Muscle of leg (tissue), 16 donors: ENCODE results near the gene KRTAP22-1. TPM values are rescaled to one million over a fixed set of nuclear protein-coding genes. Genes with fewer than 3 reads are reported as not detected.

ENCODE experiments used
- DNase-seq: peaks from one replicate; pipeline ENCODE4 v3.0.0; 2013
- H3K27ac ChIP-seq: one replicate; pipeline ENCODE4 v1.5.1; 2013; ENCODE audit warnings: mild to moderate bottlenecking, low read length, control low read depth
- H3K27me3 ChIP-seq: one replicate; pipeline ENCODE4 v1.6.1; 2013; ENCODE audit warnings: low read length; ENCODE audit not compliant: control insufficient read depth, insufficient read depth
- H3K36me3 ChIP-seq: one replicate; pipeline ENCODE4 v1.6.1; 2013; ENCODE audit warnings: low read length; ENCODE audit not compliant: control insufficient read depth, insufficient read depth
- H3K4me1 ChIP-seq: one replicate; pipeline ENCODE4 v1.6.1; 2013; ENCODE audit warnings: low read length; ENCODE audit not compliant: control insufficient read depth, insufficient read depth
- H3K4me3 ChIP-seq: one replicate; pipeline ENCODE4 v1.5.1; 2013; ENCODE audit warnings: low read length, control low read depth
- H3K9me3 ChIP-seq: replicated peaks from 2 replicates; pipeline ENCODE4 v1.6.1; 2013; ENCODE audit warnings: low read depth, low read length; ENCODE audit not compliant: control insufficient read depth
- WGBS: methylation state at CpG from one replicate; pipeline ENCODE4 v1.1.5; 2013; ENCODE audit warnings: missing lambda C conversion rate; ENCODE audit not compliant: insufficient coverage; 5-methylcytosine and 5-hydroxymethylcytosine counted together
- long read RNA-seq, 11 donors: transcript quantifications; one replicate each; lab custom pipeline, GENCODE V29; 2026
- polyA plus RNA-seq, 8 donors: library from polyadenylated mRNA; unstranded; fragments of 120-200 nt; gene quantifications; one replicate each; pipeline versions ENCODE4 v1.2.1 to v1.2.3, GENCODE V29; 2013; ENCODE audit warnings: inconsistent platforms in 1 of 8, low replicate concordance in 1 of 8; ENCODE audit not compliant: insufficient read length in 8 of 8, insufficient read depth in 1 of 8
- total RNA-seq: library from RNA; stranded (reverse); fragments of 120-200 nt; gene quantifications from one replicate; pipeline ENCODE4 v1.2.4, GENCODE V29; 2013

KRTAP22-1 gene
- total RNA-seq = not detected
- not detected for polyA plus RNA-seq
- long read RNA-seq, donor 1 = 0 reads
- long read RNA-seq, donor 2 = 0 reads
- long read RNA-seq, donor 3 = 0 reads
- long read RNA-seq, donor 4 = 0 reads
- long read RNA-seq, donor 5 = 0 reads
- long read RNA-seq, donor 6 = 0 reads
- long read RNA-seq, donor 7 = 0 reads
- long read RNA-seq, donor 8 = 0 reads
- long read RNA-seq, donor 9 = 0 reads
- long read RNA-seq, donor 10 = 0 reads
- long read RNA-seq, donor 11 = 0 reads

DNA sequence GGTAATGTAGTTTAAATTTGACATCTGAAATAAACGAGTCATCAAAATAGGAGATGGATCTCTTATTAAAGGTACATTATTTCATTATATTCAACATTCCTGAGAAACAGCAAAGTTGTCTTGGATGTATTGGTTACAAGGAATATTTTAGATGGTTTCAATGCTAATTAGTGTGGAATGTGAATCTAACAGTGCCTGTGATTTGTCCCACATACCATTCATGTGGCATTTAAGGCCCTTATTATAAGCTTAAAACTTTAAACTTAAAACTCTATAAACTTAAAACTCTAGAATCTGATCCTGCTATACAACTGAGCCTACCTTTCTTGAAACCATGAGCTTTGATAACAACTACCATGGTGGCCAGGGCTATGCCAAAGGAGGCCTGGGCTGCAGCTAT, at the start of gene KRTAP22-1:
KRTAP22-1 (plus strand) TSS at position 301 of the 400 bp plus-strand sequence.
- Histone ChIP-seq H3K4me3 (no peak within 1 kb of the TSS), H3K9me3 (no peaks in the 10 kb centered on the region), H3K27me3 (no peaks in the 10 kb centered on the region), H3K36me3 (no peaks in the 10 kb centered on the region), H3K27ac (no peak within 1 kb of the TSS), H3K4me1 (no peaks in the 10 kb centered on the region)
- DNase-seq = no peak
- no CpG with 5 or more reads among the region's 1 CpG for WGBS

DNA sequence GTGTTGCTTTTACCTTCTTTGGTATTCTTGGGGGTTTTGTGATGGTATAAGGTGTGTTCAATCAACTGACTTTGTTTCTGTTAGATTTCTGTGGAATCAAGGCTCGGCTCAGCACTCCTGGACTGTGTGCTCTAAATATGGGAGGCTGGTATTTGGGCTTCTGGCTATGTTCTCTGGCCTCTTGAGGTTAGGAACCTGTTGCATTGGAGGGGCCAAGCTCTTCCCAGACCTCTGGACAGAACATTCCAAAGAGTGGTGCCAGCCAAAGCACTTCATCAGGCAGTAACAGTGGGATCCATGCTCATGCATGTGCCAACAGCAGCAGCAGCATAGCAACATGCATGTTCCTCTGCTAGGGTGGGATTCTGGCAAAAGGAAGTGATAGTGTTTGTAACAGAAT, 48.1 kb upstream of the KRTAP22-1 start:
- H3K4me3 ChIP-seq = no peak overlapping the region
- H3K36me3 ChIP-seq = no peaks in the 10 kb centered on the region
- no peaks in the 10 kb centered on the region for H3K27me3 ChIP-seq
- 70% methylated on average over 1 of the region's 1 CpG for WGBS
- H3K4me1 ChIP-seq = no peaks in the 10 kb centered on the region
- no peak for DNase-seq
- no peak overlapping the region for H3K27ac ChIP-seq
- H3K9me3 ChIP-seq = no peaks in the 10 kb centered on the region

- no CpG with 5 or more reads among the region's 2 CpGs for WGBS
- H3K27me3 ChIP-seq = no peaks in the 10 kb centered on the region
Measured at GRCh38 chr21:30555095-30555494, 45.8 kb upstream of the KRTAP22-1 start.

DNA sequence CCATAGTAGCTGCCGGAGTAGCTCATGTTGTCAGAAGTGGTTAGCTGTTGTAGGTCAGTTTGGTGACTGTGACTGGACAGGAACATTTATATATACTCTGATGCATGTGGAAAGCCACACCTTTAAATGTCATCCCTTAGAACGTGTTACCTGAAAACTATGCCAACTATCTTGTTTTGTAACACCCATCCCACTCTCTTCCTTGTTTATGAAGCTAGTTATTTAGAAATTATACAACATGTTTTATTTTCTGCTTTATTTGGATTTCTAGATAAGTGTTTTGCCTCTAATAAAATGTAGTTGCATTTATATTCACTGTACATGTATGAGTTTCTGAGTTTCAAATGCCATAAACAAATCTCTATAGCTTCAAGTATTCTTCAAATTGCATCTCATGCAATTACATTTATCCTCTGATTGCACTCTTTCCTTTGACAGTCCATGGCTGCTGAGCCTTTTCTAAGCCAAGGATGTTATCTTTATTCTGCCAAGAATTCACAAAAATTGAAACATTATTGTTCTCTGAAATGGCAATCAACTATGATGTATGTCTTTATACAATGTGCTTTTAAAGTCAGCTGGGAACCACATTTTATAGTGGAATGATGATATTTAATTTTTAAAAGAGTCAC, 39.5 kb upstream of the KRTAP22-1 start, which contains the start of gene KRTAP19-7:
KRTAP19-7 (minus strand) TSS at position 51 of the 632 bp plus-strand sequence; CDS start at position 26, 25 bp downstream.
- Histone ChIP-seq H3K4me3 (no peak within 1 kb of the TSS), H3K27me3 (no peaks in the 10 kb centered on the region), H3K36me3 (no peaks in the 10 kb centered on the region), H3K9me3 (no peaks in the 10 kb centered on the region), H3K4me1 (no peaks in the 10 kb centered on the region), H3K27ac (no peak within 1 kb of the TSS)
- no peak for DNase-seq
- WGBS = no CpG with 5 or more reads among the region's 2 CpGs

More at GRCh38 chr21:30555095-30555494, 45.8 kb upstream of the KRTAP22-1 start:
- H3K4me3 ChIP-seq = no peak overlapping the region
- no peaks in the 10 kb centered on the region for H3K36me3 ChIP-seq
- no peak overlapping the region for H3K27ac ChIP-seq
- no peak for DNase-seq
- no peaks in the 10 kb centered on the region for H3K9me3 ChIP-seq
- no peaks in the 10 kb centered on the region for H3K4me1 ChIP-seq

GRCh38 chr21:30561957-30562356, 38.9 kb upstream of the KRTAP22-1 start:
- H3K27ac ChIP-seq = no peak overlapping the region
- no peak for DNase-seq
- H3K27me3 ChIP-seq = no peaks in the 10 kb centered on the region
- no peaks in the 10 kb centered on the region for H3K9me3 ChIP-seq
- H3K4me3 ChIP-seq = no peak overlapping the region
- no CpG with 5 or more reads among the region's 2 CpGs for WGBS
- H3K4me1 ChIP-seq = no peaks in the 10 kb centered on the region
- no peaks in the 10 kb centered on the region for H3K36me3 ChIP-seq

DNA sequence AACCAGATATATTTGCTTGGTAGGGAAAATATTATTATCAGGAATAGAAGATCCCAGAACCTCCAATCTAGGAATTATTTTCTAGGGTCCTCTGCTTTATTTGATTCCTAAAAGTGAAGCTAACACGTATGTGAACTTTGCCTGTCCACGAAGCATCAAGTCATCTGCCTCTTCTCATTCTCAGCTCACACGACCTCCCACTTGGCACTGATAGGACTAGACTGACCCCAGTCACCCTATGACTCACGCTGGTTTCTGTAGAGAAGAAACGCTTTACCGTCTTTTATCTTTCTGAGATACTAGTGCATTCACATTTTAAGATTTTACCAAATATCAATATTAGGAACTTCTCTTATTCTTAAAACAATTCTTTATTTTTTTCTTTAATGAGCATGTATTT, 37.8 kb upstream of the KRTAP22-1 start:
- H3K4me1 ChIP-seq = no peaks in the 10 kb centered on the region
- WGBS = 75% methylated on average over 3 of the region's 6 CpGs

GRCh38 chr21:30563630-30564029, 37.3 kb upstream of the KRTAP22-1 start:
- no peaks in the 10 kb centered on the region for H3K27me3 ChIP-seq
- H3K36me3 ChIP-seq = no peaks in the 10 kb centered on the region
- H3K9me3 ChIP-seq = no peaks in the 10 kb centered on the region
- no peak overlapping the region for H3K4me3 ChIP-seq
- no CpG with 5 or more reads among the region's 2 CpGs for WGBS
- no peak overlapping the region for H3K27ac ChIP-seq
- DNase-seq = no peak
- H3K4me1 ChIP-seq = no peaks in the 10 kb centered on the region

More for the DNA sequence above, 37.8 kb upstream of the KRTAP22-1 start:
- Histone ChIP-seq H3K27me3 (no peaks in the 10 kb centered on the region), H3K4me3 (no peak overlapping the region), H3K27ac (no peak overlapping the region), H3K36me3 (no peaks in the 10 kb centered on the region), H3K9me3 (no peaks in the 10 kb centered on the region)
- DNase-seq = no peak

DNA sequence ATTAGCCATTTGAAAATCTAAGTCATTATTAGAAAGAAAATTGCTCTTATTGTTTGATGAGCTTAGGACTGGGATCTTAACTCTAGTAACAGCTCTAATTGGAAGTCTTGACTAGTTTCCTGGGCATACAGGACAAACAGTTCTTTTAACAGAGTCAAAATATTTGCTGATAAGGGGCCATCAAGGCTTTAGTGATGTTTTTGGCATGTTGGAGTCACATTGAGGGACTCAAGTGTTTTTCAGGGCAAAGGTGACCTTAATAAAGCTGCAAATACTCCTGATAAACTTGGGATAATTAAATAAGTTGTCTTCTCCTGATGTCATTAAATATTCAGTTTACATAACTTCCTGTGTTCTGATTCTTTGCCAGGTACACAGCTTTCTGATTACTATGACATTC, 33.3 kb upstream of the KRTAP22-1 start:
- H3K9me3 ChIP-seq = no peaks in the 10 kb centered on the region
- H3K27me3 ChIP-seq = no peaks in the 10 kb centered on the region
- H3K27ac ChIP-seq = no peak overlapping the region

DNA sequence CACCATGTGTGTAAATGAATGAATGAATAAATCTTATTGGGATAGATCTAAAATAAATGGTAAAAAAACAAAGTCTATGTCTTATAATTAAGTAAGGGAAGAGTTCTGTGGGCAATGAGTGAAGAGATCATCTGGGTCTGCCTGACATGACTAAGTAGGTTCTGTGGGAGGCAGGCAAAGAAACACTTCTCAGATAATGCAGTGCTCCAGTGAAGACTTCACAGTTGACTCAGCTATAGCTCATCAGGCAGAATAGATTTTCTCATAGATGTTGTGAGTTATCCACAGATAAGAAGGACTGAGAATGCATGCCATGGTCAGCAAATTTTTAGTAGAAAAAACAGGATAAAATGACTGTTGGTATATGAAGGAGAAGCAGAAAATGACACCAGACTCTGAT, 23.1 kb upstream of the KRTAP22-1 start:
- Histone ChIP-seq H3K4me1 (no peaks in the 10 kb centered on the region), H3K36me3 (no peaks in the 10 kb centered on the region), H3K27ac (no peak overlapping the region), H3K9me3 (no peaks in the 10 kb centered on the region), H3K4me3 (no peak overlapping the region), H3K27me3 (no peaks in the 10 kb centered on the region)
- DNase-seq = no peak

More for the DNA sequence above, 33.3 kb upstream of the KRTAP22-1 start:
- Histone ChIP-seq H3K4me1 (no peaks in the 10 kb centered on the region), H3K36me3 (no peaks in the 10 kb centered on the region), H3K4me3 (no peak overlapping the region)
- DNase-seq = no peak

DNA sequence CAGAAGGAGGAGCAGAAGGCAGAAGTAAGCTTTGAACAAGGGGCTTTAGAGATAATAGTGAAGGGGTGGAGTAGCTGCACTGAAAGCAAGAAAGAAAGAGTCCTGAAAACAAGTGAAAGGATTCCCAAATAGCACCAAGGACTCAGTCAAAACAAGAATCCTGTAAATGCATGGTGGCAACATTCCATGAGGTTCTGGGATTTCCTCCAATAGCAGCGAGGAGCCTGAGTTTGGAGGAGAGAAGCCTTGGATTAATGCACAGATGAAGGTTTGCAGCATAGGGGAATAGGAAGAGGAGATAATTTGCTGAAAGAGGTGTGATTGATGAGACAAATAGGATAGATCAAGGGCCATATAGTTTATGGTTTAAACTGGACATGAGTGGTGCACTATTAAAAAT, 21.5 kb upstream of the KRTAP22-1 start:
- H3K9me3 ChIP-seq = no peaks in the 10 kb centered on the region
- no peaks in the 10 kb centered on the region for H3K4me1 ChIP-seq
- no peak overlapping the region for H3K4me3 ChIP-seq
- no peaks in the 10 kb centered on the region for H3K27me3 ChIP-seq
- no peaks in the 10 kb centered on the region for H3K36me3 ChIP-seq
- DNase-seq = peak; percentile 67
- 21% methylated on average over 1 of the region's 1 CpG for WGBS
- H3K27ac ChIP-seq = no peak overlapping the region
